Activated CD8-positive, alpha-beta T cell treated with anti-CD3 and anti-CD28 coated beads, Interleukin-2, amount 10 ng/mL, durations not matched to agents 7 days and 5 days (primary cell): ENCODE data around the gene LRMDA. TPM values are rescaled to one million over a fixed set of nuclear protein-coding genes. Genes with fewer than 3 reads are reported as not detected.

ENCODE experiments used
- ATAC-seq: fragments of 150-1000 bp; cut with Tn5 transposase; one replicate; pipeline ENCODE4 v1.10.0; 2021; ENCODE audit warnings: moderate library complexity
- CTCF ChIA-PET: fragments of 350-600 bp; sonication (Branson Sonifier 250); formaldehyde crosslinking; loops from one replicate; lab custom pipeline; 2021; ENCODE audit warnings: antibody characterized with exemption; lab: Charles Lee
- POLR2A ChIA-PET: fragments of 350-600 bp; sonication (Branson Sonifier 250); formaldehyde crosslinking; loops from one replicate; lab custom pipeline; 2021; ENCODE audit warnings: antibody characterized with exemption; lab: Charles Lee
- DNase-seq: peaks from one replicate; pipeline ENCODE4 v3.0.0-alpha.2; 2020
- H3K27ac Mint-ChIP-seq: one replicate; pipeline ENCODE4 v1.8.0; 2021; ENCODE audit warnings: mild to moderate bottlenecking, mixed read lengths
- H3K27me3 Mint-ChIP-seq: one replicate; pipeline ENCODE4 v1.8.0; 2021; ENCODE audit warnings: low read depth, mixed read lengths
- H3K36me3 Mint-ChIP-seq: one replicate; pipeline ENCODE4 v1.8.0; 2021; ENCODE audit warnings: low read depth, mixed read lengths
- H3K4me1 Mint-ChIP-seq: one replicate; pipeline ENCODE4 v1.8.0; 2021; ENCODE audit warnings: low read depth, mixed read lengths
- H3K4me3 Mint-ChIP-seq: one replicate; pipeline ENCODE4 v1.8.0; 2021; ENCODE audit warnings: mild to moderate bottlenecking, mixed read lengths
- H3K9me3 Mint-ChIP-seq: one replicate; pipeline ENCODE4 v1.8.0; 2022; ENCODE audit warnings: mixed read lengths; ENCODE audit not compliant: insufficient read depth
- total RNA-seq, 2 experiments: library from RNA; stranded (reverse); gene quantifications; one replicate each; pipeline ENCODE4 v1.2.3, GENCODE V29; 2021

The LRMDA gene
- total RNA-seq, 2 experiments from 2014 or later = not detected

DNA sequence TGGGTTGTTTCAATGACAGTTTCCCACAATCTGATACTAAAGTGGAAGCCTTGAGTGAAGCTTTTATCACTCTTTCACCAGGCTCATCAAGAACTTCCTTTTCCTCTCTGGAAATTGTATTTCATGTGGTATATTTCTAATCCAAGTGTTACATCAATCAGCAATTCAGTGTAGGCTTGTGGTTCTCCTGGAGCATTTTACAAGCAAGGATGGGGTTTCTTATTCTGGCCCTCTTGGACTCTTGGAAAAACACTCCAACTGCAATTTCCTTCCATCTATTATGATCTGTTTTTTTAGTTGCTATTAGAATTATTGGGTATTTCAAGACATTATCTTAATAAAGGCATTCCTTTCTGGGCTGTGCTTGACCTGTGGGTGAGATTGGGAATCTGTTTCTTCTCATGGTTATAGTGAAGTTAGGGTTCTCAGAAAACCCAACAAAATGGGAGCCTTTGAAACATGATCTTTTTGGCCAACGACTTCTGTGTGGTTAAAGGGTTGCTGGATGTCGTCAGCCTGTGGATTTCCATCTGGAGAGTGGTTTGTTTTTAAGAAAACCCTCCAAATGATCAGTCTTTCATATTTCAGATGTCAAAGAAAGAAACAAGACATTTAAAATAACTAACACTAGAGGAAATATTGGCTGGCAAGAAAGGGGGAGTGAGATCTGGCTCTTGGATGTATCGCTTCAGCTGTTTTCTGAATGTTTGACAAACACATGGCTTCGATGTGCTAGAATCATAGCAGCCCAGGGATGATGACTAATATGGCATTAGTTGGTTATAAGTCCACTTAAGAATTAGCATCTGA lies 540.2 kb downstream of the LRMDA start:
- POLR2A ChIA-PET = no interaction called here

DNA sequence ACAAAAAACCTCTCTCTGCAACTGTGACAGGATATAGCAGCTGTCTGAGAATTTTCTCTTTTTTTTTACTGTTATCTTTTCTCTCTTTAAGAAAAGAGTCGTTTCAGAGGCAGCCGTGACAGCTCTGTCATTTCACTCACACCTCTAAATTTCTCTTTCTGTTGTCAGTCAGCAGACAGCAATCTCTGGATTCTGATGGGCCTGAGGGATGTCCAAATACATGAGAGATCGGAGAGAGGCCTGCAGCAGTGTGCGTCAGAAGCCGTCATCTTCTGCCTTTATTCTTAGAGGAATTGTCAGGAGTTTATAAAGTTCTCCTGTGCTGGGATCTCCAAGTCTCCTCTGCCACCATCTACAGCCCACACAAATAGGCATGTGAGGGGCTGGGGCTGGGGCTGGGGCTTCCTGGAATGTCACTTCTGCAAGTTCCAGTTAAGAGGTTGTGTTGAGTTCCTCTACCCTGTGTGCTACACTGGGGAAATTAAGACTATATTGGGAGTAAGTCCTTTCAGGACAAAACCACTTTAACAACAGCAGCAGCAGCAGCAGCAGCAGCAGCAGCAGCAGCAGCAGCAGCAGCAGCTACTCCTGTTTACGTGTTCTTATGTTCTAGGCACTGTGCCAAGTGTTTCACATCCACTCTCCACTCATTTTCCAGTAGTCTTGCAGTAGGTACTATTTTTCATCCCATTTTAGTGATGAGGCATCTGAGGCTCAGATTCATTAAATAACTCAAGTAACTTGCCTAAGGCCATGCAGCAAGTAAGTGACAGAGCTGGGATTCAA lies 541.3 kb downstream of the LRMDA start:
- Mint-ChIP-seq H3K4me1 (no peaks in the 10 kb centered on the region), H3K36me3 (no peaks in the 10 kb centered on the region), H3K27me3 (no peaks in the 10 kb centered on the region), H3K4me3 (no peak overlapping the region), H3K9me3 (no peaks in the 10 kb centered on the region), H3K27ac (no peak overlapping the region)
- no peak for ATAC-seq
- DNase-seq = no peak
- ChIA-PET CTCF (no interaction called here), POLR2A (no interaction called here)

More for the DNA sequence above, 540.2 kb downstream of the LRMDA start:
- ATAC-seq = no peak
- Mint-ChIP-seq H3K9me3 (no peaks in the 10 kb centered on the region), H3K4me1 (no peaks in the 10 kb centered on the region), H3K36me3 (no peaks in the 10 kb centered on the region), H3K27ac (no peak overlapping the region), H3K4me3 (no peak overlapping the region), H3K27me3 (no peaks in the 10 kb centered on the region)
- DNase-seq = no peak
- CTCF ChIA-PET = no interaction called here

DNA sequence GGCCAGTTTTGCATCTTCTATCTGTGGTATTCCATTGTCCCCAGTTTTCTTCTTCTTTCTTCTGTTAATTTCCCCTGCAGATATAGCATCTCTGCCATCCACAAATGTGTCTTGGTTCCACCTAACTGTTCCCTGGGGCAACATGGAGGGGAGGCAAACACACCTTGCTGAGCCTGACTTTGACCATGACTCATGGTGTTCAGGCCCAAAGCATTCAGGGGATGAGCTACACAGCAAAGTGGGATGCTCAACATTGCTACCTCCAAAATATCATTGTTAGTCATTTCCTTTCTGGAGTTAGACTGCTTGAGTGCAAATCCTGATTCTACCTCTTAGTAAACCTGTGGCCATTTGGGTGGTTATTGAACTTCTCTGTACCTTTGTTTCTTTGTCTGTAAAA lies 542.7 kb downstream of the LRMDA start:
- ChIA-PET CTCF (no interaction called here), POLR2A (no interaction called here)
- Mint-ChIP-seq H3K27ac (no peak overlapping the region), H3K27me3 (no peaks in the 10 kb centered on the region), H3K4me3 (no peak overlapping the region), H3K36me3 (no peaks in the 10 kb centered on the region), H3K4me1 (no peaks in the 10 kb centered on the region), H3K9me3 (no peaks in the 10 kb centered on the region)
- ATAC-seq = no peak
- DNase-seq = no peak

DNA sequence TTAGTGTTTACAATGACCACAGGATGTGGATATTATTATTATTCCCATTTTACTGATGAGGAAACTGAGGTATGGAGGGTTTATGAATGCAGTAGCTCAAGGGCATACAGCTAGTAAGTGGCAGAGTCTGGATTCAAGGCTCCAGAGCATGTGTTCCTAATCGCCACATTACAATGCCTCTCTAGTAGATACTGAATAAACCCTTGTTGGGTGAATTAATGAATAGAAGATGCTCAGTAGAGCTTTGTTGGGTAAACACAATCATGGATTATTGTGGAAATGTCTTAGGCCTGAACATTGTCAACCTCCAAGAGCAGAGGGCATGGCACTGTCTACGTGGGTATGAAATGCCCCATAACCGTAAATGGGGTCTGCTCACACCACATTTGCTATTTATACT lies 545.3 kb downstream of the LRMDA start:
- DNase-seq (no peak), ATAC-seq (no peak)
- CTCF ChIA-PET = no interaction called here
- no peaks in the 10 kb centered on the region for H3K27me3 Mint-ChIP-seq
- H3K36me3 Mint-ChIP-seq = no peaks in the 10 kb centered on the region
- H3K4me3 Mint-ChIP-seq = no peak overlapping the region
- POLR2A ChIA-PET = no interaction called here
- H3K9me3 Mint-ChIP-seq = no peaks in the 10 kb centered on the region
- H3K27ac Mint-ChIP-seq = no peak overlapping the region
- no peaks in the 10 kb centered on the region for H3K4me1 Mint-ChIP-seq

DNA sequence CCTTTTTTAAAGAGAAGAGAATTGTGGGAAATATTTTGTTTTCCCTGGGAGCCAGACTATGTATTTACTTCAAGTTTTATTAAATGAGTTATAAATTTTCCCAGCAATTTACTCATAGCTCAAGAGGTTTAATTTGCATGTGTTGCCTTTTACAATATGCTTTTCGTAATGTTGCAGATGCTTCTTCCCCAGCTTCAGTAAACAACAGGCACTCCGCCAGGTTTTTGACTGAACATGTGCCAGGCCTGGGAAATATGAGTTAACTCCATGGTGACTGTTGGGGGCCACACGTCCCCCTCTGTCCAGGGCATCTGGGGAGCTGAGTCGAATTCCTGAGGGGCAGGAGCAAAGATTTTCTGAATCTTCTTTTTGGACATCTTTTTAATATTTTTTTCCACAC lies 545.7 kb downstream of the LRMDA start:
- Mint-ChIP-seq H3K4me1 (no peaks in the 10 kb centered on the region), H3K27me3 (no peaks in the 10 kb centered on the region), H3K4me3 (no peak overlapping the region), H3K27ac (no peak overlapping the region), H3K9me3 (no peaks in the 10 kb centered on the region), H3K36me3 (no peaks in the 10 kb centered on the region)
- ATAC-seq (no peak), DNase-seq (no peak)
- ChIA-PET CTCF (no interaction called here), POLR2A (no interaction called here)

DNA sequence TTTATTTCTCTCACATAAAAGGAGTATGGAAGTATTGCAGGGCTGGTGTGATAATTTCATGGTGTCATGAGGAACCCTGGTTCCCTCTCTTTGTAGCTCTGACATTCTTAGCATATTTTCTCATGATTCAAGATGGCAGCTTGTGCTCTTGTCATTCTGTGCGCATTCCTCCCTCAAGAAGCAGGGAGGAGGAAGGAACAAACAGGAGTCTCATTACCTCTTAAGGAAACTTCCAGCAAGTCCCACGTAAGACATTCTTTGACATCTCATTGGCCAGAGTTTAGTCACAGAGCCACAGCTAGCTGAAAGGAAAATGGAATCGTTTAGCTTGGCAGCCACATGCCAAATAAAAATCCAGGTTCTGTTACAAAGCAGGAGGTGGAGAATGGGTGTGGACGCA lies 546.8 kb downstream of the LRMDA start:
- Mint-ChIP-seq H3K4me3 (no peak overlapping the region), H3K27me3 (no peaks in the 10 kb centered on the region), H3K9me3 (no peaks in the 10 kb centered on the region), H3K4me1 (no peaks in the 10 kb centered on the region), H3K27ac (no peak overlapping the region), H3K36me3 (no peaks in the 10 kb centered on the region)
- no peak for ATAC-seq
- no peak for DNase-seq
- POLR2A ChIA-PET = no interaction called here
- CTCF ChIA-PET = no interaction called here

DNA sequence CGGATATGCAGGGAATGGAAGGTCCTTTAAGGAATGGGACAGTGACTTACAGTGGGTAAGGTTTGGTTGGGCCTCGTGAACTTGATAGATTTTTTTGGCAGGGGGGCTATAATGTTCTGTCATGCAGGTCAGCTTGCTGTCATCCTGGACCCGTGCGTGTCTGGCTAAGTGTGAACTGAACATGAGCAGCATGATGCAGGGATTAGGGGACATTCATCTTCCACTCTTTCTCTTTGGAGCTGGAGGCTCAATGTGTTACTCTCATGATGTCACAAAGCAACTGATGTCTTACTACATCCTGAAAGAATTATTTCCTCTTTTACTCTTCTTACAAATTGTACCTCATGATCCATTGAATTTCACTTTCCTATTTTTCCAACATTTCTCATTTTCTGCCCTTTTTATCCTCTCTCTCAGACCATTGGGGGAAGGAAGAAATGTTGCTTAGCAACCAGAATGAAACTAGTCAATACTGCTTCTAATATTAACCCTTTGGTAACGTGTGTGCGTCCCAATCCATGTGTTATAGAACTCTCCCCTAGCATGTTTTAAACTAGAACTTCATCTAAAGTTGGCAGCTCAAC lies 549.1 kb downstream of the LRMDA start:
- Mint-ChIP-seq H3K9me3 (no peaks in the 10 kb centered on the region), H3K36me3 (no peaks in the 10 kb centered on the region), H3K27me3 (no peaks in the 10 kb centered on the region), H3K27ac (no peak overlapping the region), H3K4me1 (no peaks in the 10 kb centered on the region), H3K4me3 (no peak overlapping the region)
- CTCF ChIA-PET = no interaction called here
- no peak for DNase-seq
- POLR2A ChIA-PET = no interaction called here
- no peak for ATAC-seq

DNA sequence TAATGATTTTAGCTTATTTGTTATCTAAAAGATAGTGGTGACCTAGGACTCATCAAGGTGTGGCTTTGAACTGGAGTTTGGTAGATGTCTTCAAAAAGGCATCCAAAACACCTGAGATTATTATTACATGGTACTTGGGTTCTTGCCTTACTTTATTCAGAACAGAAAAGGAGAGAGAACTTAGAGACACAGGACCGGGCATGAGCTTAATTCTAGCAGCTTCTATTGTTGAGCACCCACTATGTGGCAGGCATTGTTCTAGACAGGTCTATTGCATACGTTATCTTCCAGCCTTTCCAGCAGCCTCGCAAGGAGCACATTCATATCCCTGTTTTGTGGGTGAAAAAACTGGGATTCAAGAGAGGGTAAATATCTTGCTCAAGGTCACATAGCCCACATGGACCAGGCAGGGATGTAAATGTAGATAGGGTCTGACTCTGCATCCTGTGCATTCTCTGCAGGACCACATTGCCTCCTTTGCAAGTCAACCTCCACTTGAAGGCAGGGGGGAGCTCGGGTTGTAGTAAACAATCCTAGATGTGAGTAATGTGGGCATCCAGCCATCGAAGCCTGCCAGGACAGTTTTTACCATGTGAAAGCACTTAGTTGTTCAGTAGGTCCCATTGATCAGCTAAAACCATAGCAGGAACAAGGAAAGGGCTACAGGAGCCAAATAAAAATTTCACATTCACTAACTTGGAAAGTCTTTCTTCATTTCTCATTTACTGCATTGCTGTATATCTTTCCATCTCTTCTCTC lies 551.4 kb downstream of the LRMDA start:
- Mint-ChIP-seq H3K9me3 (no peaks in the 10 kb centered on the region), H3K27ac (no peak overlapping the region), H3K36me3 (no peaks in the 10 kb centered on the region), H3K4me1 (no peaks in the 10 kb centered on the region), H3K27me3 (no peaks in the 10 kb centered on the region), H3K4me3 (no peak overlapping the region)
- POLR2A ChIA-PET = no interaction called here
- DNase-seq (no peak), ATAC-seq (no peak)
- CTCF ChIA-PET = no interaction called here

DNA sequence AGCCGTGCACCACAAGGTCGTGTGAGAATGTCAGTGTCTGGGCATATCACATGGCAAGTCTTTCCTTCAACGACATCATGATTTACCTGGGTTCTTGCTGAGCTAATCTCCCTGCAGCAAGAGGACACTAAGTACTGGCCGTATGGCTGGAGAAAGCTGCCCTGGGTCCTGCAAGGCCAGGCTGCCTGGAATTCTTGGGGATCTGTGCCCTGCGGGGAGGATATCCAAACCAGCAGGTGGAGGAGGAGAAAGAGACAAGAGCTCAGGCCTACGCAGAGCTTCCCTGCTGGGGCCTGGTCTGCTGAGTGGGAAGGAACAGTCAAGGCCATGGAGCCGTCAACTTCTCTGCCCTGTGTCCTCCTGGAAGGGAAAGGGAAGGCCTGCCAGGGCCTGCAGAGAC lies 552.6 kb downstream of the LRMDA start:
- CTCF ChIA-PET = no interaction called here
- Mint-ChIP-seq H3K27me3 (no peaks in the 10 kb centered on the region), H3K4me1 (no peaks in the 10 kb centered on the region), H3K9me3 (no peaks in the 10 kb centered on the region), H3K27ac (no peak overlapping the region), H3K36me3 (no peaks in the 10 kb centered on the region), H3K4me3 (no peak overlapping the region)
- DNase-seq (no peak), ATAC-seq (no peak)
- POLR2A ChIA-PET = no interaction called here

DNA sequence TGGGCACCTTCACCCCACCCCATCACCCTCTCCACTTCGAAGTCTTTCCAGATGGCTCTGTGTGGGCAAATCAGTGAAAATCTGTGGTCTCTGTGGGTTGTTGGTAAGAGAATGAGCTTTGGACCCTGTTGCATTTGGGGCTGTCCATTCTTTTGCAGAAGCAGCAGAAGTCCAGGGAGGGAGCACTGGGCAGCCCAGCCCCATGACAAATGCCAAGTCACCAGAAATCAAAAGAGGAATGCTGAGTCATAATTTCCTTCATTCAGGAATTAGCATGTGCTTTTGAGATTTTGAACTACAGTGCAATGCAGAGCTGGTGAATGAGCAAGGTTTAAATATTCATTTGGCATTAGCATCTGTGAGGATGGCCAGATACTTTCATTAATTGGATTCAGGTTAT lies 556.2 kb downstream of the LRMDA start:
- POLR2A ChIA-PET = no interaction called here
- ATAC-seq (no peak), DNase-seq (no peak)
- no peaks in the 10 kb centered on the region for H3K9me3 Mint-ChIP-seq
- no peak overlapping the region for H3K4me3 Mint-ChIP-seq
- CTCF ChIA-PET = no interaction called here
- no peak overlapping the region for H3K27ac Mint-ChIP-seq
- H3K36me3 Mint-ChIP-seq = no peaks in the 10 kb centered on the region
- no peaks in the 10 kb centered on the region for H3K4me1 Mint-ChIP-seq
- H3K27me3 Mint-ChIP-seq = no peaks in the 10 kb centered on the region

DNA sequence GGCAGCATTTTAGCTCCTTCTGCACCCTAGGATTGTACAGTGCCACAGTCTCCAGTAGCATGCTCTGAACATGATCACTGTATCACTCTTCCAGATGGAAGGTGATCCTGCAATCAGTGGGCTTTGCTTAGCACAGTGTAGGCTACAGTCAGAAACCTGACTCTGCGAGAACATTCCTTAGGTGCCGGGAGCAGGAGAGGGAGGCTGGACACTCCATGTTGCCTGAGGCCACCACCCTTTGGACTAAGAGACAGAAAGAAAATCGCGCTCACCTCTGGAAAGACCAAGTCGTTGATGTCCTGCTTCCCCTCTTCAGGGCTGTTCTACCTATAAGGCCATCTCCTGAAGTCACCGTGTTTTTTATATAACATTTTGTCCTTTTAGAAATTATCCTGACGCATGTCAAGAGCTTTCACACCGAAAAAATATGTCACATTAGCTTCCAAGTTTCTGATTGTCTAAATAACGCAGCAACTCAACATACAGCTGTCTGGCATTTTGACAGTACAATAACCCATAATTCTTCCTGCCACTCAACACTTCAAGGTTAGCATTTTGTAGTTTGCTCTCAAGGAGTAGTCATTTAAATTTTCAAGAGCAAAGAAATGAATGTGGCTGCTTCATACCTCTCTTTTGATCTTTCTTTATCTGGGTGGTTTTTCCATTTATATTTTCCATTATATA lies 563.1 kb downstream of the LRMDA start:
- no peak overlapping the region for H3K27ac Mint-ChIP-seq
- POLR2A ChIA-PET = no interaction called here
- ATAC-seq = no peak

More for the DNA sequence above, 563.1 kb downstream of the LRMDA start:
- Mint-ChIP-seq H3K9me3 (no peaks in the 10 kb centered on the region), H3K4me3 (no peak overlapping the region), H3K4me1 (no peaks in the 10 kb centered on the region), H3K27me3 (no peaks in the 10 kb centered on the region), H3K36me3 (no peaks in the 10 kb centered on the region)
- no peak for DNase-seq
- CTCF ChIA-PET = no interaction called here
